HFF-Myc (cell line): ENCODE results near the gene IL36RN.

ENCODE experiments used
- DNase-seq: peaks from one replicate; pipeline ENCODE4 v3.0.0-alpha.2; 2011; ENCODE audit warnings: low read depth; ENCODE audit errors: extremely low read depth
- H3K4me3 ChIP-seq: replicated peaks from 2 replicates; pipeline ENCODE4 v1.5.1; 2011; ENCODE audit warnings: low read depth, mild to moderate bottlenecking, control low read depth, low read length
- TF ChIP-seq, protein P1 (sequence below): IDR thresholded peaks from 2 replicates; pipeline ENCODE4 v1.5.1; 2012; ENCODE audit warnings: mild to moderate bottlenecking, low read depth, low read length, control low read depth; ENCODE audit errors: missing control alignments

IL36RN gene

DNA sequence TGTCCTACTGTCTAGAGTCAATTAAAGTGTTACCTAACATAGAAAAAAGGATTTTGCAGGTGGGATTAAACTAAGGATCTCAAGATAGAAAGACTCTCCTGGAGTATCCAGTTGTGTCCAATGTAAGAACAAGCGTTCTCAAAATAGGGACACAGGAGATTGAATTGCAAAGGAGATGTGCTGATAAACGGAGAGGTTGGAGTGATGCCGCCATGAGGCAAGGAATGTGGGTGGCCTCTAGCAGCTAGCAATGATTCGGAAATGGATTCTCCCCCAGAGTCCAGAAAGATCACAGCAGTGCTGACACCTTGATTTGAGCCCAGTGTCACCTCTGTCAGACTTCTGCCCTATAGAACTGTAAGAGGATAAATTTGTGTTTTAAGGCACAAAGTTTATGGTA is 44.3 kb downstream of the IL36RN start:
- TF ChIP-seq, protein P1, sequence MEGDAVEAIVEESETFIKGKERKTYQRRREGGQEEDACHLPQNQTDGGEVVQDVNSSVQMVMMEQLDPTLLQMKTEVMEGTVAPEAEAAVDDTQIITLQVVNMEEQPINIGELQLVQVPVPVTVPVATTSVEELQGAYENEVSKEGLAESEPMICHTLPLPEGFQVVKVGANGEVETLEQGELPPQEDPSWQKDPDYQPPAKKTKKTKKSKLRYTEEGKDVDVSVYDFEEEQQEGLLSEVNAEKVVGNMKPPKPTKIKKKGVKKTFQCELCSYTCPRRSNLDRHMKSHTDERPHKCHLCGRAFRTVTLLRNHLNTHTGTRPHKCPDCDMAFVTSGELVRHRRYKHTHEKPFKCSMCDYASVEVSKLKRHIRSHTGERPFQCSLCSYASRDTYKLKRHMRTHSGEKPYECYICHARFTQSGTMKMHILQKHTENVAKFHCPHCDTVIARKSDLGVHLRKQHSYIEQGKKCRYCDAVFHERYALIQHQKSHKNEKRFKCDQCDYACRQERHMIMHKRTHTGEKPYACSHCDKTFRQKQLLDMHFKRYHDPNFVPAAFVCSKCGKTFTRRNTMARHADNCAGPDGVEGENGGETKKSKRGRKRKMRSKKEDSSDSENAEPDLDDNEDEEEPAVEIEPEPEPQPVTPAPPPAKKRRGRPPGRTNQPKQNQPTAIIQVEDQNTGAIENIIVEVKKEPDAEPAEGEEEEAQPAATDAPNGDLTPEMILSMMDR = no peak
- H3K4me3 ChIP-seq = no peak overlapping the region
- no peak for DNase-seq

DNA sequence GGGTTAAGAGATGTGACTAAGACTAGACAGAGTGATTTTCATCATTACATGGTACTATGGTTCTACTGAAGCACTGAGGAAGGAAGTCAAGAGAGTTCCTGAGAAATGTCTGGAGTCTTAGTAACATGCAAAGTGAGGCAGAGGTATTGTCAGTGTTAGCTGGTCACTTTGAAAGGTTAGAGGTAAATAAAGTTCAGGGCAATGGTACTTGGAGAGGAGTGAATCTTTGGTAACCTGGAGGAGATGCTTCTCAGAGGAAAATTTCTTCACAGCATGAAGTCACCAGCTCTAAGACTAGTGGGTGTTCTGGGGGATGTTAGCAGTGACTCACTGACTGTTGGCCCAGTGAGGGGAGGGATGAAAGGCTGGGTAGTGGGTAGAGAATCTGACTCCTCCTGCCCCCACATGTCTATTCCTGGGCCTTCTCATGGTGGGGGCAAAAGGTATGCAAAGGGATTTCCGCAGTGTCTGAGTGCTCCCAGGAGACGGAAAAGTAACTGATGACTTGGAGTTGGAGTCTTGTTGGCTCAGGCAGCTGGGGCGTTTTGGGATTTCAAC is 45.1 kb downstream of the IL36RN start:
- TF ChIP-seq, protein P1 = no peak
- DNase-seq = no peak
- no peak overlapping the region for H3K4me3 ChIP-seq

DNA sequence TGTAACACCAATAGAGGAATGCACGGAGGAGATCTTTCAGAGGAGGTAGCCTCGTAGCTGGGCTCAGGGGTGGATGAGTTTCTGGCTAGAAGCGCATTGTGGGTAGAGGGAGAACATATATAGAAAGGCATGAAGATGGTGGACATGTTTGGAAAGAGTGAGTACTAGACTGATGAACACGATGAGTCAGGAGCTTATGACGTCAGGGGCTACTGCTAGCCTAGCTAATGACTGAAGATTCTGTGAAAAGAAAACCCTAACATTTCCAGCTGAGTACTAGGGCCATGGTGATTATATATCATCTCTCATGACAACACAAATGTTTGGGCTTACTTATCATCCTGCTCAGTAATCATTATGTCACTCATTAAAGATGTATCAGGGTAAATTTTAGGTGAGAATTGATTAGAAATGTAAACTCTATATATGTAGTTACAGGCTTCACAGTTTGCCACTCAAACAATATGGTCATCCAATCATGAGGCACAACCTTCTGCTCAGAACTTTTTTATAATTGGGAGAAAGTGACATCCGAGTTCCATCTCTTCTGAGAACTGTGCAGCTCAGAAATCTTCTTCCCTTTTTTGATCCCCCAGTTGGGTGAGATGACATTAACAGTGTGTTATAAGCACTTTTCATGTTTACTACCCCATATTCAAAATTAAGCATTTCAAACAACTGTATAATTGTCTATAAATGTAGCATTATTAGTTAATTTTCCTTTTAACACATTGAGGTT is 46.2 kb downstream of the IL36RN start:
- TF ChIP-seq, protein P1 = no peak
- no peak overlapping the region for H3K4me3 ChIP-seq
- DNase-seq = no peak

DNA sequence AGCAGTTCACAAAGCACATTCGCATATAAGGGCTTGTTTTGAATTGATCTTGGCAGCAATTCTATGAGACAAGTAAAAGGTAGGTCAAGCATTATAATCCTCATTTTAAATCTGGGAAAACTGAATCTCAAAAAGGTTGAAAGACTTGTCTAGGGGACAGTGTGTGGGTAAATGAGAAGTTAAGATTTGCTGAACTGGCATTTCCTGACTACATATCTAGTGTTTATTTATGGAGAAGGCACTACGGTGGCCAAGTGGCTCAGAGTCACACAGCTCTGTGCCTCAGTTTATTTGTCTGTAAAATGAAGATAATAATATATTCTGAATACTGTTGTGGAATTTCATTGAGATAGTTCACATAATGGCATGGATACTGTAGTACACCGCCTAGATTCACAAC is 52.1 kb downstream of the IL36RN start:
- no peak for DNase-seq
- TF ChIP-seq, protein P1 = no peak
- H3K4me3 ChIP-seq = no peak overlapping the region

DNA sequence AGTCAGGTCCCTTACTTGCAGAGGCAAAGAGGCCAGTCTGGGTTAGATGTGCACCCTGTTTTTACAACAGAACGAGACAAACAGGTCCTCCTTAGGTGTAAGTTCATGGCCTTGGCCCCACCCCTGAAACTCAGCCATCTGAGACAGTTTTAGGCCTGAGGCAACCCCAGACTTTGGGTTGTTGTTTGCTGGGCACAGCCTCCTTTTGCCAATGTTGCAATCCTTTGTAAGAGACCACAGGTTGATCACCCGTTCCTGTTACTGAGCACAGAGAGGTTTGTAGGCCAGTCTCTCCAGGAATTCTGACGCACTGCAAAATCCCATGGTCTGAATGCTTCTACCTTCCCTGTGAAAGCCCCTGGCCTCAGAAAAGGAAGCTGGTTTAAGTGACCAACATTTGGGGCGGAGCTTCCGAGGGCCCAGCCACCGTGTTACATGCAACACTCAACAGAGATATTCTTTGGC is 52.9 kb downstream of the IL36RN start:
- TF ChIP-seq, protein P1 = no peak
- DNase-seq = no peak
- H3K4me3 ChIP-seq = no peak overlapping the region

DNA sequence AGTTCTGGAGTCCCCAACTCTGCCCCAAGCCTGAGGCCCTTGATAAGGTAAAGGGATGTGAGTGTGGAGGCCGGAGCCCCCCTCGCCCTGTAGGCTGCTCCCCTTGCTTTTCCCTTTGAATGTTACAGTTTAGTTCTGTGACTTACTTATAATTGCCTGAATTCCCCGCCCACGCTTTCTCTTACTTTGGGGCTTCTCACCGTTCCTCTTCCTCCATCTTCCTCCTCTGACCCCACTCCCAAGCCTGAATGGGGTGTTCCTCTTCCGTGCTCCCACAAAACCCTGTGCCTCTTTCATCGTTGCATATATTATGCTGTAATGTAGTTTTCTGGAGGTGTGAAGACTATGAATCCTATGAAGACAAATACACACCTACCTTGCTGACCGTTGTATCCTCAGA is 53.4 kb downstream of the IL36RN start:
- H3K4me3 ChIP-seq = no peak overlapping the region
- DNase-seq = no peak
- TF ChIP-seq, protein P1 = no peak

DNA sequence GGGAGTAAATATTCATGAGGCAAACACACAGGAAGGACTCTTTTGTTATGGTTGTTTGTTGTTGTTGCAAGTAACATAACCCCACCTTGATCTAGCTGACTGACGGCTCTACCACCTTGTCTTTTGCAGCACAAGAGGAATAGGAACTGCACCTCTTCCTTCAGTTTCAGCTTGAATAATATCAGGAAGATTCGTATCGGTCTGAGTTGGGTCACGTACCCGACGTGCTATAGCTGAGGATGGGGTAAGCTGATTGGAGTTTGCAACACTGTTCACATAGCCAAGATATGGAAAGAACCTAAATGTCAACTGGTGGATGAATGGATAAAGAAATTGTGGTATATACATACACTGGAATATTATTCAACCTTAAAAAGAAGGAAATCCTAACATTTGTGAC is 53.9 kb downstream of the IL36RN start:
- no peak overlapping the region for H3K4me3 ChIP-seq

More for the DNA sequence above, 53.9 kb downstream of the IL36RN start:
- TF ChIP-seq, protein P1 = no peak
- no peak for DNase-seq
